Measurements from ENCODE around the gene RBM25.

GRCh38 chr14:73172500-73172899 lies 114.2 kb downstream of the RBM25 start:
- TF ChIP-seq JUND (IDR thresholded peaks at IDR 0.05) (no peak), ATF3 (IDR thresholded peaks at IDR 0.05) (no peak), ZBTB33 (IDR thresholded peaks at IDR 0.05) (no peak)
